Kidney (tissue), 14 donors: ENCODE results near the gene ZDHHC23. TPM values are rescaled to one million over a fixed set of nuclear protein-coding genes. Genes with fewer than 3 reads are reported as not detected.

Experiments
- DNase-seq, 5 donors: peaks; one replicate each; pipeline ENCODE4 v3.0.0-alpha.2; 2013 to 2020
- FAIRE-seq: peaks from 2 replicates; lab custom pipeline; 2012; peaks lifted over from hg19 to GRCh38; lab: Jason Lieb, UNC
- H3K27ac ChIP-seq, 2 donors: one replicate each; pipeline ENCODE4 v1.7.0; 2013; ENCODE audit warnings: low read depth in 2 of 2, low read length in 2 of 2, inconsistent platforms in 1 of 2
- H3K27me3 ChIP-seq: one replicate; pipeline ENCODE4 v1.7.1; 2013; ENCODE audit warnings: low read length, inconsistent platforms; ENCODE audit not compliant: control insufficient read depth, insufficient read depth
- H3K36me3 ChIP-seq, 3 donors: one replicate each; pipeline versions ENCODE4 v1.7.0 to v1.7.1; 2013; ENCODE audit warnings: low read length in 3 of 3, control low read depth in 1 of 3, inconsistent platforms in 1 of 3; ENCODE audit not compliant: insufficient read depth in 3 of 3, control insufficient read depth in 2 of 3
- H3K4me1 ChIP-seq, 3 donors: one replicate each; pipeline versions ENCODE4 v1.7.0 to v1.7.1; 2013; ENCODE audit warnings: low read length in 3 of 3, inconsistent platforms in 1 of 3, low read depth in 1 of 3; ENCODE audit not compliant: control insufficient read depth in 2 of 3, insufficient read depth in 2 of 3
- H3K4me3 ChIP-seq, 3 donors: one replicate each; pipeline versions ENCODE4 v1.7.0 to v1.8.1; 2013; ENCODE audit warnings: low read length in 3 of 3, control low read depth in 1 of 3, inconsistent platforms in 1 of 3
- H3K9ac ChIP-seq, 3 donors: one replicate each; pipeline versions ENCODE4 v1.7.0 to v1.7.1; 2013; ENCODE audit warnings: low read length in 3 of 3, control low read depth in 1 of 3, inconsistent platforms in 1 of 3
- H3K9me3 ChIP-seq, 3 donors: one replicate each; pipeline versions ENCODE4 v1.7.0 to v1.7.1; 2013; ENCODE audit warnings: low read length in 3 of 3, control low read depth in 1 of 3, inconsistent platforms in 1 of 3; ENCODE audit not compliant: control insufficient read depth in 2 of 3, insufficient read depth in 1 of 3
- intact Hi-C: fragments of 100-400 bp; cut with DNase I; formaldehyde crosslinking; loops from one replicate; pipeline ENCODE4 v1.11.1; 2022
- polyA plus RNA-seq: library from polyadenylated mRNA; stranded (reverse); fragments of 350-450 nt; fragmentation: Illumina TruSeq; extraction: RNeasy Lipid Tissue Mini Kit (QIAGEN cat#74804); gene quantifications from one replicate; pipeline ENCODE4 v1.2.3, GENCODE V29; 2014; ENCODE audit warnings: low read depth, low replicate concordance; ENCODE audit not compliant: insufficient read depth
- total RNA-seq: library from RNA; stranded (reverse); fragmentation: NEBNext Ultra II Directional; extraction: Animal tissue kit (Norgen Biotek cat#: 25700); gene quantifications from one replicate; pipeline ENCODE4 v1.2.1, GENCODE V29; 2021
- TF ChIP-seq, protein P1 (sequence below): IDR thresholded peaks from 3 replicates; pipeline ENCODE4 v1.5.1; 2012; ENCODE audit warnings: mild to moderate bottlenecking, moderate library complexity, borderline replicate concordance; ENCODE audit not compliant: insufficient read depth; ENCODE audit errors: extremely low read depth
- donor health status: control.
- donor health status: control.
- donor health status: control.
- donor health status: control.
- donor health status: control.
- donor health status: DM: yes; HTN: yes; CAD: no.
- donor health status: Normal renal cell carcinoma (clear cell type).

The ZDHHC23 gene
- total and polyA plus RNA-seq, 2 donors from 2014 or later = 4.8 to 20.1 TPM

DNA sequence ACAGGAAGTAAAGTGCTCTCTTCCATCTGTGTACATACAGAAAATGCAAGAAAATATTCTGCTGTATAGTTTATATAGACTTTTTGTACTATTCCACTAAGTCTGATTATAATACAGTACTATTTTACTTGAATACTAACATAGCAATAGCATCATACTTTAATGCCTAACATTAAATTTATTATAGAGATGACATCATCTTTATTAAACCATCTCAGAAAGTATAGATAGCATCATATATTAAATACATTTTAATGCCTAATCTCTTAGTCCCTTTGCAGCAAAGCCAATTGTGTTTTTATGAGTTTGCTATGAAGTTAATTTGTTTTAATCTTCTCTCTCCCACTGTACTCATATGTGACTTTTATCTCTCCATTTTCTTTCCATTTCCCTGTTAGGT, 39.7 kb upstream of the ZDHHC23 start:
- H3K4me3 ChIP-seq = no peak overlapping the region
- H3K9ac ChIP-seq = no peak overlapping the region
- H3K27ac ChIP-seq = no peak overlapping the region
- H3K9me3 ChIP-seq = no peaks in the 10 kb centered on the region
- FAIRE-seq = no peak
- no peaks in the 10 kb centered on the region for H3K4me1 ChIP-seq
- intact Hi-C loops = no loop called here
- no peaks in the 10 kb centered on the region for H3K36me3 ChIP-seq
- DNase-seq = no peak
- no peaks in the 10 kb centered on the region for H3K27me3 ChIP-seq
- TF ChIP-seq, protein P1, sequence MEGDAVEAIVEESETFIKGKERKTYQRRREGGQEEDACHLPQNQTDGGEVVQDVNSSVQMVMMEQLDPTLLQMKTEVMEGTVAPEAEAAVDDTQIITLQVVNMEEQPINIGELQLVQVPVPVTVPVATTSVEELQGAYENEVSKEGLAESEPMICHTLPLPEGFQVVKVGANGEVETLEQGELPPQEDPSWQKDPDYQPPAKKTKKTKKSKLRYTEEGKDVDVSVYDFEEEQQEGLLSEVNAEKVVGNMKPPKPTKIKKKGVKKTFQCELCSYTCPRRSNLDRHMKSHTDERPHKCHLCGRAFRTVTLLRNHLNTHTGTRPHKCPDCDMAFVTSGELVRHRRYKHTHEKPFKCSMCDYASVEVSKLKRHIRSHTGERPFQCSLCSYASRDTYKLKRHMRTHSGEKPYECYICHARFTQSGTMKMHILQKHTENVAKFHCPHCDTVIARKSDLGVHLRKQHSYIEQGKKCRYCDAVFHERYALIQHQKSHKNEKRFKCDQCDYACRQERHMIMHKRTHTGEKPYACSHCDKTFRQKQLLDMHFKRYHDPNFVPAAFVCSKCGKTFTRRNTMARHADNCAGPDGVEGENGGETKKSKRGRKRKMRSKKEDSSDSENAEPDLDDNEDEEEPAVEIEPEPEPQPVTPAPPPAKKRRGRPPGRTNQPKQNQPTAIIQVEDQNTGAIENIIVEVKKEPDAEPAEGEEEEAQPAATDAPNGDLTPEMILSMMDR = no peak

DNA sequence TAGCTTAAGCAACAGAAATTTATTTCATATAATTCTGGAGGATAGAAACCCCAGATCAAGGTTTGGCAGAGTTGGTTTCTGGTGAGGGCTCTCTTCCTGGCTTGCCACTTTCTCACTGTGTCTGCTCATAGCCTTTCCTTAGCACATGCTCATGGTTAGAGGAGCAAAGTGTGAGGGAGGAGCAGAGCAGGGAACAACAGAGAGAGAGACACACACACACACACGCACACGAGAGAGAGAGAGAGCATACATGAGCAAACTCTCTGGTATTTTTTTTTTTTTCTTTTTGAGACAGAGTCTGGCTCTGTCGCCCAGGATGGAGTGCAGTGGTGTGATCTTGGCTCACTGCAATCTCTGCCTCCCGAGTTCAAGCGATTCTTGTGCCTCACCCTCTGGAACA, 36.8 kb upstream of the ZDHHC23 start:
- Histone ChIP-seq H3K27ac (no peak overlapping the region), H3K27me3 (no peaks in the 10 kb centered on the region), H3K4me3 (no peak overlapping the region), H3K4me1 (no peaks in the 10 kb centered on the region), H3K36me3 (no peaks in the 10 kb centered on the region), H3K9ac (no peak overlapping the region), H3K9me3 (no peaks in the 10 kb centered on the region)
- DNase-seq (no peak), FAIRE-seq (no peak)
- intact Hi-C loops = no loop called here
- TF ChIP-seq, protein P1 = no peak

DNA sequence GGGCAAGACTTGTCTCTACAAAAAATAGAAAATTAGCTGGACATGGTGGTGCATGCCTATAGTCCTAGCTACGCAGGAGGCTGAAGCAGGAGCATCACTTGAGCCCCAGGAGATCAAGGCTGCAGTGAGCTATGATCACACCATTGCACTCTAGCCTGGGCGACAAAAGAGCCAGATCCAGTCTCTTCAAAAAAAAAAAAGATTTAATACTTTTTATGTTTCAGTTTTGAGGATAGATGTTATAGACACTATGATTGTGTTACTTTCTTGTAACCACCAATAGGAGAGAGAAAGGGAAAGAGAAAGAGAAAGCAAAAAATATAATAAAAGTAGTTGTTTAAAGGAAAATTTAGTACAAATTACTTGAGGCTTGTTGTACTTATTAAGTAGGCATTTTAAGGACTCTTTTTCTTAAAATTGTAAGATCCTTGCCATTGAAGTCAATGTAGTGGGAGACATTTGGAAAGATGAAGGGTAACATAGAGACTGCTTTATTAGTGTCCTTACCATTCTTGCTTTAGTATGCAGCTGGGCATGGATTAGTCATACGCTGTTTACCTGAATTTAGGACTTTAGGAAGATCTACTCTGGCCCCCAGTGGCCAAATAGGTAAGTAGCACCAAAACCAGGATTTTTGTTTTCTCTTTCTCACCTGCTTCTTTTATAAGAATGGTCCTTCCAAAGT, 35.1 kb upstream of the ZDHHC23 start:
- no peak overlapping the region for H3K4me3 ChIP-seq
- FAIRE-seq (peak; percentile 80), DNase-seq (peak in 4 of 5 donors; percentile 15 to 71 (median 48))
- intact Hi-C loops = no loop called here
- no peaks in the 10 kb centered on the region for H3K36me3 ChIP-seq
- no peaks in the 10 kb centered on the region for H3K27me3 ChIP-seq
- no peak overlapping the region for H3K27ac ChIP-seq
- no peaks in the 10 kb centered on the region for H3K4me1 ChIP-seq
- TF ChIP-seq, protein P1 = peak; percentile 69
- no peak overlapping the region for H3K9ac ChIP-seq
- no peaks in the 10 kb centered on the region for H3K9me3 ChIP-seq

DNA sequence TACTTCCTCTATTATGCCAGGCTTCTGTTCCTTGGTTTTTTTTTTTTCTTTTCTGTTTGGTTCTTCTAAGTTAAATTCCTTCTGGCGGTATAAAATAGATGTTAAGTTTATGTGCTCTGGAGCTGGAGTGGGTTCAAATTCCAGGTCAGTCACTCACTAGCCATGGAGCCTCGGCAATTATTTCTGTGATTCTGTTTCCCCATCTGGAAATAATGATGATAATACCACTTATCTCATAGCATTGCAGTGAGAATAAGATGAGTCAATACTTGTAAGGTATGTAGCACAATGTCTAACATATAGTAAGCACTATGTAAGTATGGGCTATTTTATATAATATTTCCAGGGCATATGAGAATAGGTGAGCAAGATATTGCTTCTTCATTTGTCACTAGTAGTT, 33.2 kb upstream of the ZDHHC23 start:
- Histone ChIP-seq H3K4me3 (no peak overlapping the region), H3K27me3 (no peaks in the 10 kb centered on the region), H3K4me1 (no peaks in the 10 kb centered on the region), H3K27ac (no peak overlapping the region), H3K9ac (no peak overlapping the region), H3K36me3 (peaks cover 0 to 1% (median 0%) of the 10 kb centered on the region in 3 donors), H3K9me3 (no peaks in the 10 kb centered on the region)
- DNase-seq (no peak), FAIRE-seq (no peak)
- TF ChIP-seq, protein P1 = no peak
- intact Hi-C loops = no loop called here
